HEK293T (cell line): Measurements from ENCODE around the gene KRT83.

Experiments used
- BHLHE40 ChIP-seq: fragments of 450-650 bp; IDR thresholded peaks from 2 replicates; pipeline ENCODE4 v1.6.1; 2016; ENCODE audit warnings: mild to moderate bottlenecking, moderate library complexity, borderline replicate concordance
- FOXK2 ChIP-seq: fragments of 450-650 bp; IDR thresholded peaks from 2 replicates; pipeline ENCODE4 v1.6.1; 2016; ENCODE audit warnings: mild to moderate bottlenecking
- FOXM1 ChIP-seq: fragments of 450-650 bp; IDR thresholded peaks from 2 replicates; pipeline ENCODE4 v1.6.1; 2017; ENCODE audit warnings: mild to moderate bottlenecking, borderline replicate concordance
- LEF1 ChIP-seq: fragments of 450-650 bp; IDR thresholded peaks from 2 replicates; pipeline ENCODE4 v1.6.1; 2017; ENCODE audit warnings: mild to moderate bottlenecking, borderline replicate concordance
- NFRKB ChIP-seq: fragments of 450-650 bp; IDR thresholded peaks from 2 replicates; pipeline ENCODE4 v1.6.1; 2016; ENCODE audit warnings: mild to moderate bottlenecking, moderate library complexity
- PKNOX1 ChIP-seq: fragments of 450-650 bp; IDR thresholded peaks from 2 replicates; pipeline ENCODE4 v1.6.1; 2016
- SP1 ChIP-seq: fragments of 450-650 bp; IDR thresholded peaks from 2 replicates; pipeline ENCODE4 v1.6.1; 2017
- SUZ12 ChIP-seq: fragments of 450-650 bp; IDR thresholded peaks from 2 replicates; pipeline ENCODE4 v1.6.1; 2016; ENCODE audit warnings: mild to moderate bottlenecking
- TARDBP ChIP-seq: fragments of 450-650 bp; IDR thresholded peaks from 2 replicates; pipeline ENCODE4 v1.6.1; 2016

DNA sequence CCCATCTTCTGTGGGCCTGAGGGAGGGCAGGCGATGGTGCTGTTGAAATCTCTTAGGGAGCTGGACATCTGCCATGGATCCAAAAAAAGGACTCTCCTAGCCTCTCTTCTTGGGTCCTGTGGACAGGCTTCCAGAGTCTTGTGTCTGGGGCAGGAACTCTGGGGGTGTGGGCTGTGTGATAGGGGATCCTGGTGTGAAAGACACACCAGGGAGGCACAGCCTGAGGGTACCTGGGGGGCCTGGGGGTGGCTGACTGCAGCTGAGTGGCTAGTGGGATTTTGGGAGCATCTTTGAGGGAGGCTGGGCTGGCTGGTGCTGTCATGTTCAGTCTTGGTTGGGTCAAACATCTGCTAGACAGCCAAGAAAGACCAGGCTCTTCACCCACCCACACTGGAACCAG, 1.8 kb upstream of the KRT83 start:
- TF ChIP-seq PKNOX1 (no peak), NFRKB (no peak), FOXM1 (no peak), BHLHE40 (no peak), SP1 (no peak), TARDBP (no peak), SUZ12 (no peak), LEF1 (no peak), FOXK2 (no peak)
